GM12801 (cell line): Measurements from ENCODE around the gene GPC5.

ENCODE experiments used
- CTCF ChIP-seq: IDR thresholded peaks from one replicate; pipeline ENCODE4 v1.5.1; 2011; ENCODE audit warnings: control low read depth; ENCODE audit not compliant: insufficient read length; ENCODE audit errors: extremely low read depth

Gene GPC5

DNA sequence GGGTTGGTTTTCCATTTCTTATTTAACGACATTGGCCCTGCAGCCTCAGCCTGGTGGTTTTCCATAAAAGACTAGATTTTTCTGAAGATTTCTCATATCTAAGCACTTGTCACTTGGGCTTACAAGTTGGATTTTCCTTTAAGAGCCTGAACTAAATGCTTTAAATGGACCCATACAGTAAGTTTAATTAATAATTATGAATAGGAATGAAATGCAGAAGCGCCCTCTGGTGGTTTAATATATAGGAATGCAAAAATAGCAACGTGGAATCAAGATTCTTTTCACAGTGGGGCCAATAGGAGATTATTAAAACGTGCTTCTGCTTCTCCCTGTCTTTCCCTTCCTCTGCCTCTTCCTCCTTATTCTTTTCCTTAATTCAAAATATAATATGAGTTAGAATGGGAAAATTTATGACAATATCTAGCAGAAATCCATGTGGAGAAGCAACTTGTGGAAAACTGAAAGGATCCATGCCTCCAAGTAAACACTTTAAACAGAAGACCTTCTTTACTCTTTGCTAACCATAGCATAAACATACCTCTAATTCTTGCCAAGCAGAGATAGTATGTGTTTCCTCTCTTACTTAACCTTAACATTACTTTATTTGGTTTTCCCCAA, 324.0 kb downstream of the GPC5 start:
- TF ChIP-seq CTCF, result no peak

DNA sequence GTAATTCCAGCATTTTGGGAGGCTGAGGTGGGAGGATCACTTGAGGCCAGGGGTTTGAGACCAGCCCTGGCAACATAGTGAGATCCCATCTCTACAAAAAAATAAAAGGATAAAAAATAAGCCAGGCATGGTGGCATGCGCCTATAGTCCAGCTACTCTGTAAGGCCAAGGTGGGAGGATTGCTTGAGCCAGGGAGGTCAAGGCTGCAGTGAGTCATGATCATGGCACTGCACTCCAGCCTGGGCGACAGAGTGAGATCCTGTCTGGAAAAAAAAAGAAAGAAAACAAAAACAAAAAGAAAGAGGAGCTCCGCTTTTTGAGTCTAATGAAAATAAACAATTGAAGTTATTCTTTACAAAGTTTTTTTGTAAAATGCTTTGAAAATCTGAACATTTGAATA, 326.2 kb downstream of the GPC5 start:
- TF ChIP-seq CTCF, result no peak

DNA sequence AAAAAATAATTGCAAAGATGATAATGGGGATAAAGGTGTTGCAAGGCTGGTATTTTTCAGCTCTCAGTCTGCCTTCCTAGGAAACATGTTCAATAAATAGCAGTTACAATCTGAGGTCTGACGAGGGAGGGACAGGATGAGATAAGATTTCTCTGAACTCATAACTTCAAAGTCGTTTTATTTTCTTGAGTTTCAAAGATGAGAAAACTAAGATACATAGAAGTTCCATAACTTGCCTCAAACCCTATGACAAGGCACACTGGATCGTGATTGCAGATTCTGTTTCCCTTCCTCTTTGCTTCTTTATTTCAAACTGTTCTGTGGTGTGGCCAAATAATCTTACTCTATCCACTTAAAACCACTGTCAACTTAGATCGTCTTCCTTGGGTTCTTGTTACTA, 327.2 kb downstream of the GPC5 start:
- no peak for TF ChIP-seq CTCF

- no peak for TF ChIP-seq CTCF
Observed at GRCh38 chr13:91726671-91727070, 328.2 kb downstream of the GPC5 start.

GRCh38 chr13:91729859-91730258, 331.4 kb downstream of the GPC5 start:
- no peak for TF ChIP-seq CTCF

DNA sequence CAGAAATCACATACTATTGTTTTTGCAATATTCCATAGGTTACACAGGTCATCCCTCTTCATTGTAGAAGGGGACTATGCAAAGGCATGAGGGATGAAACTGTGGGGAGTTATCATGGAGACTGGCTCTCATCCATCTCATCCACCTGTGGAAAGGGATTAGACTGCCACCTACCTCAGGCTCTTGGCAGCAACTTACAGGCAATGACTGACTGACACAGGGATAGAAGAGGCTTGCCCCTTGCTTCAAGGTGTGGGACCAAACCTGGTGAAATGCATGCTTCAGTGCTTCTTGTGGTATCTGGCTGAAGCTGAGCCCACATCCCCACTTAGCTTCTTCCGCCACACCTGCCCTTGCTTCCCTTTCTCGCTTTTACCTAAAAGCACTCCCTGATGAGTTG, 341.3 kb downstream of the GPC5 start:
- no peak for TF ChIP-seq CTCF

DNA sequence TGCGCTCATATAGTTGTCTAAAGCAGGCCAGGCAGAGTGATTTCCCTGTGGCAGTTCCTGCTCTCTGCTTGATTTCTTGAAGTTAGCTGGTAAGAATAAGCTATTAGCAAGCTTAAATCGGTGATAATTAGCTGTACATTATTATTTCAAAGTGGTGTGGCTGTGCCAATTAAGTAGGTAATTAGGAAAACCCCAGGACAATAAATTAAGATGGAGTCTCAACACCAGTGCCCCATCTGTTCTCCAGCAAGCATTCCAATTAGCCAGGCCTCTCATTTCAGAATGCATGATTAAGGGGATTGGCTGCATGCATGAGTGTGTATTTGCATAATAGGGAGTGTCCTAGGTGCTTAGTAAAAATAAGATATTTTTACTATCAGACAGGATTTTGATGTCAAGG, 342.3 kb downstream of the GPC5 start:
- TF ChIP-seq CTCF, result no peak
